HepG2 (cell line): ENCODE results near the gene SPTBN5. TPM values are rescaled to one million over a fixed set of nuclear protein-coding genes. Genes with fewer than 3 reads are reported as not detected.

Experiments
- AHDC1 ChIP-seq: sonication (generic); formaldehyde crosslinking; IDR thresholded peaks from 2 replicates; pipeline ENCODE4 v1.5.1; 2020; ENCODE audit warnings: mild to moderate bottlenecking, missing genetic modification reagents, borderline replicate concordance
- ELF3 ChIP-seq: IDR thresholded peaks from 2 replicates; pipeline ENCODE4 v1.6.1; 2016; ENCODE audit warnings: missing genetic modification reagents, missing compliant biosample characterization
- HDAC1 ChIP-seq: sonication (generic); formaldehyde crosslinking; IDR thresholded peaks from 2 replicates; pipeline ENCODE4 v1.5.1; 2020; ENCODE audit warnings: mild to moderate bottlenecking, missing genetic modification reagents
- HNF4A ChIP-seq: sonication (generic); formaldehyde crosslinking; IDR thresholded peaks from 2 replicates; pipeline ENCODE4 v1.4.0; 2020; ENCODE audit warnings: missing genetic modification reagents
- KDM3A ChIP-seq: IDR thresholded peaks from 2 replicates; pipeline ENCODE4 v1.6.1; 2018; ENCODE audit warnings: low read depth, missing compliant biosample characterization
- MATR3 ChIP-seq: sonication (generic); formaldehyde crosslinking; IDR thresholded peaks from 2 replicates; pipeline ENCODE4 v1.4.0; 2020; ENCODE audit warnings: missing genetic modification reagents
- NR2F2 ChIP-seq: IDR thresholded peaks from 2 replicates; pipeline ENCODE4 v1.6.1; 2012; ENCODE audit warnings: low read depth, inconsistent platforms, borderline replicate concordance
- PAWR ChIP-seq: sonication (generic); formaldehyde crosslinking; IDR thresholded peaks from 2 replicates; pipeline ENCODE4 v1.4.0; 2020; ENCODE audit warnings: missing genetic modification reagents, mild to moderate bottlenecking, borderline replicate concordance
- PITX1 ChIP-seq: sonication (generic); formaldehyde crosslinking; IDR thresholded peaks from 2 replicates; pipeline ENCODE4 v1.5.1; 2020; ENCODE audit warnings: mild to moderate bottlenecking, missing genetic modification reagents
- RXRB ChIP-seq: IDR thresholded peaks from 2 replicates; pipeline ENCODE4 v1.6.1; 2016; ENCODE audit warnings: borderline replicate concordance, missing genetic modification reagents, missing compliant biosample characterization
- SALL2 ChIP-seq: sonication (generic); formaldehyde crosslinking; IDR thresholded peaks from 2 replicates; pipeline ENCODE4 v1.8.1; 2023; ENCODE audit warnings: mild to moderate bottlenecking, missing genetic modification reagents, inconsistent platforms
- SMAD9 ChIP-seq: sonication (generic); formaldehyde crosslinking; IDR thresholded peaks from 2 replicates; pipeline ENCODE4 v1.5.1; 2020; ENCODE audit warnings: mild to moderate bottlenecking, missing genetic modification reagents
- ZMYM3 ChIP-seq: sonication (generic); formaldehyde crosslinking; IDR thresholded peaks from 2 replicates; pipeline ENCODE4 v1.5.1; 2020; ENCODE audit warnings: mild to moderate bottlenecking, missing genetic modification reagents
- polyA plus RNA-seq, 8 experiments: library from polyadenylated mRNA; depleted of rRNA in 3 of 8; stranded (reverse) in 7 of 8; unstranded in 1 of 8; fragments of >200 nt; fragmentation: Illumina TruSeq in 4 of 8; extraction: Trizol in 4 of 8; gene quantifications; 2 replicates each; pipeline versions ENCODE4 v1.2.1 to v1.2.3, GENCODE V29; 2011 to 2016; ENCODE audit warnings: low read depth in 4 of 8, missing spikeins in 1 of 8, mixed read lengths in 1 of 8; ENCODE audit not compliant: insufficient read depth in 1 of 8
- total RNA-seq, 5 experiments: library from RNA; depleted of rRNA; stranded (reverse); fragments of >200 nt; fragmentation: Illumina TruSeq; extraction: Trizol; gene quantifications; 2 replicates each; pipeline ENCODE4 v1.2.3, GENCODE V29; 2016; ENCODE audit warnings: low read depth in 1 of 5
- TF ChIP-seq, protein P1 (sequence below): sonication (generic); formaldehyde crosslinking; IDR thresholded peaks from 2 replicates; pipeline ENCODE4 v1.9.0; 2022; ENCODE audit warnings: low read depth, missing genetic modification reagents
- TF ChIP-seq, protein P2 (sequence below): IDR thresholded peaks from 2 replicates; pipeline ENCODE4 v1.6.1; 2016; ENCODE audit warnings: low read depth
- TF ChIP-seq, protein P3 (sequence below): sonication (generic); formaldehyde crosslinking; conservative IDR thresholded peaks from 2 replicates; pipeline ENCODE4 v1.4.0; 2020; ENCODE audit warnings: mild to moderate bottlenecking, missing genetic modification reagents, moderate library complexity

Gene SPTBN5
- total and polyA plus RNA-seq, 2 of the 13 experiments (the other 11 are each of a cell fraction or from before 2014, with no cell fraction given): 0.01 to 0.07 TPM

DNA sequence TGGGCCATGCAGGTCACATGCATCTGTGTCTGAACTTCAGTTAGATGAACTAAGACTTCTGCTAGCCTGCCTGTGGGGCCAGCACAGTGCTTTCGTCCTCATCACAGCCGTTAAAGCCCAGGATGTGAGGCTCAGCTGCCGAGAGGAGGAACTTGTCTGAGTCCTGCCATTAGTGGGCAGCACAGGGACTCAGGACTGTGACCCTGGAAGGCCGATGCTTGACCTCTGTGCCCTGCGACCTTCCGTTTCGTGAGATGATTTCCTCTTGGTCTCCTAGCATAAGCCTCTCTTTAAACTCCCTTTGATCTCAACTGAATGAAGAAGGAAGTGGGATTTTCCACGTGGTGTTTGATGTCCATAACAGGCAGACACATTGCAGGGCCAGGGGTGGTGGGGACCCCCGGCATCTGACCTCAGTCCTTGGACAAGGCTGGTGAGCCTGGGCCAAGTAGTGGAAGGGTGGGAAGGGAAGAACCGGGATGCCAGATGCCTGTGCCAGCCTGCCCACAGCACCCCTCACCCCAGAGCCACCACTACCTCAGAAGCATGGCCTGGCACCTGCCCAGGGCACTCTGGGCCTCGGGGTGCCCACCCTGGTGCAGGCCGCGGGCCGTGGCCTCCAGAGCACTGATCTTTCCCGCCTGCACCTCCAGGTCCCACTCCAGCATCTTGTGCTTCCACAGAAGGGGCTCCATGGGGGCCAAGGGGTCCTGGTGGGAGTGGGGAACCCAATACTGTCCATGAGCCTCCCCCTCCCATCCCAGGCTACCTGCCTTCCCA is 33.6 kb downstream of the SPTBN5 start (continued):
- no peak for TF ChIP-seq AHDC1 (CRISPR knock-in tag)
- peak; percentile 43; the same call in 1 of the 2 replicates for TF ChIP-seq HNF4A (CRISPR knock-in tag)
- TF ChIP-seq NR2F2: peak; percentile 88
- TF ChIP-seq SALL2 (CRISPR knock-in tag): no peak
- TF ChIP-seq RXRB: peak; percentile 31; the same call in 1 of the 2 replicates
- TF ChIP-seq KDM3A (CRISPR knock-in tag): no peak
- TF ChIP-seq, protein P1, sequence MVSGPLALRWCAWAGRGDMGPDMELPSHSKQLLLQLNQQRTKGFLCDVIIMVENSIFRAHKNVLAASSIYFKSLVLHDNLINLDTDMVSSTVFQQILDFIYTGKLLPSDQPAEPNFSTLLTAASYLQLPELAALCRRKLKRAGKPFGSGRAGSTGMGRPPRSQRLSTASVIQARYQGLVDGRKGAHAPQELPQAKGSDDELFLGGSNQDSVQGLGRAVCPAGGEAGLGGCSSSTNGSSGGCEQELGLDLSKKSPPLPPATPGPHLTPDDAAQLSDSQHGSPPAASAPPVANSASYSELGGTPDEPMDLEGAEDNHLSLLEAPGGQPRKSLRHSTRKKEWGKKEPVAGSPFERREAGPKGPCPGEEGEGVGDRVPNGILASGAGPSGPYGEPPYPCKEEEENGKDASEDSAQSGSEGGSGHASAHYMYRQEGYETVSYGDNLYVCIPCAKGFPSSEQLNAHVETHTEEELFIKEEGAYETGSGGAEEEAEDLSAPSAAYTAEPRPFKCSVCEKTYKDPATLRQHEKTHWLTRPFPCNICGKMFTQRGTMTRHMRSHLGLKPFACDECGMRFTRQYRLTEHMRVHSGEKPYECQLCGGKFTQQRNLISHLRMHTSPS (CRISPR knock-in tag): no peak
- peak; percentile 58; the same call in 1 of the 2 replicates for TF ChIP-seq ELF3 (CRISPR knock-in tag)
- no peak for TF ChIP-seq MATR3
- TF ChIP-seq, protein P2, sequence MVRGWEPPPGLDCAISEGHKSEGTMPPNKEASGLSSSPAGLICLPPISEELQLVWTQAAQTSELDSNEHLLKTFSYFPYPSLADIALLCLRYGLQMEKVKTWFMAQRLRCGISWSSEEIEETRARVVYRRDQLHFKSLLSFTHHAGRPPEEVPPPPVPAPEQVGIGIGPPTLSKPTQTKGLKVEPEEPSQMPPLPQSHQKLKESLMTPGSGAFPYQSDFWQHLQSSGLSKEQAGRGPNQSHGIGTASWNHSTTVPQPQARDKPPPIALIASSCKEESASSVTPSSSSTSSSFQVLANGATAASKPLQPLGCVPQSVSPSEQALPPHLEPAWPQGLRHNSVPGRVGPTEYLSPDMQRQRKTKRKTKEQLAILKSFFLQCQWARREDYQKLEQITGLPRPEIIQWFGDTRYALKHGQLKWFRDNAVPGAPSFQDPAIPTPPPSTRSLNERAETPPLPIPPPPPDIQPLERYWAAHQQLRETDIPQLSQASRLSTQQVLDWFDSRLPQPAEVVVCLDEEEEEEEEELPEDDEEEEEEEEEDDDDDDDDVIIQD (CRISPR knock-in tag): peak; percentile 52; the same call in 1 of the 2 replicates
- peak; percentile 61; the same call in 1 of the 2 replicates for TF ChIP-seq ZMYM3 (CRISPR knock-in tag)
- TF ChIP-seq SMAD9 (CRISPR knock-in tag): no peak
- TF ChIP-seq HDAC1 (CRISPR knock-in tag): peak; percentile 42; the same call in 1 of the 2 replicates
- TF ChIP-seq PAWR: no peak
- peak; percentile 55; the same call in 1 of the 2 replicates for TF ChIP-seq PITX1 (CRISPR knock-in tag)
- TF ChIP-seq, protein P3, sequence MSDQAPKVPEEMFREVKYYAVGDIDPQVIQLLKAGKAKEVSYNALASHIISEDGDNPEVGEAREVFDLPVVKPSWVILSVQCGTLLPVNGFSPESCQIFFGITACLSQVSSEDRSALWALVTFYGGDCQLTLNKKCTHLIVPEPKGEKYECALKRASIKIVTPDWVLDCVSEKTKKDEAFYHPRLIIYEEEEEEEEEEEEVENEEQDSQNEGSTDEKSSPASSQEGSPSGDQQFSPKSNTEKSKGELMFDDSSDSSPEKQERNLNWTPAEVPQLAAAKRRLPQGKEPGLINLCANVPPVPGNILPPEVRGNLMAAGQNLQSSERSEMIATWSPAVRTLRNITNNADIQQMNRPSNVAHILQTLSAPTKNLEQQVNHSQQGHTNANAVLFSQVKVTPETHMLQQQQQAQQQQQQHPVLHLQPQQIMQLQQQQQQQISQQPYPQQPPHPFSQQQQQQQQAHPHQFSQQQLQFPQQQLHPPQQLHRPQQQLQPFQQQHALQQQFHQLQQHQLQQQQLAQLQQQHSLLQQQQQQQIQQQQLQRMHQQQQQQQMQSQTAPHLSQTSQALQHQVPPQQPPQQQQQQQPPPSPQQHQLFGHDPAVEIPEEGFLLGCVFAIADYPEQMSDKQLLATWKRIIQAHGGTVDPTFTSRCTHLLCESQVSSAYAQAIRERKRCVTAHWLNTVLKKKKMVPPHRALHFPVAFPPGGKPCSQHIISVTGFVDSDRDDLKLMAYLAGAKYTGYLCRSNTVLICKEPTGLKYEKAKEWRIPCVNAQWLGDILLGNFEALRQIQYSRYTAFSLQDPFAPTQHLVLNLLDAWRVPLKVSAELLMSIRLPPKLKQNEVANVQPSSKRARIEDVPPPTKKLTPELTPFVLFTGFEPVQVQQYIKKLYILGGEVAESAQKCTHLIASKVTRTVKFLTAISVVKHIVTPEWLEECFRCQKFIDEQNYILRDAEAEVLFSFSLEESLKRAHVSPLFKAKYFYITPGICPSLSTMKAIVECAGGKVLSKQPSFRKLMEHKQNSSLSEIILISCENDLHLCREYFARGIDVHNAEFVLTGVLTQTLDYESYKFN (CRISPR knock-in tag): peak; percentile 34; the same call in 1 of the 2 replicates
